ENCODE results near the gene FYB2. TPM values are rescaled to one million over a fixed set of nuclear protein-coding genes. Genes with fewer than 3 reads are reported as not detected.

FYB2 gene
- total and polyA plus RNA-seq, 2 donors = 4.7 to 34.4 TPM

- no peaks in the 10 kb centered on the region for H3K9me3 ChIP-seq (ENCODE audit: control insufficient read depth in 2 of 2, insufficient read depth in 1 of 2, low read length in 1 of 2)
- 93% methylated on average over 3 of the region's 3 CpGs for WGBS
- H3K36me3 ChIP-seq (ENCODE audit: control insufficient read depth in 2 of 2, insufficient read depth in 2 of 2, low read length in 1 of 2) = no peaks in the 10 kb centered on the region
- no peaks in the 10 kb centered on the region for H3K27me3 ChIP-seq (ENCODE audit: control insufficient read depth in 2 of 2, insufficient read depth in 1 of 2, low read length in 1 of 2)
- DNase-seq (ENCODE audit: low read depth in 6 of 9, low spot score in 9 of 9) = no peak
- no peak overlapping the region for H3K4me3 ChIP-seq (ENCODE audit: low read length in 2 of 2)
- H3K27ac ChIP-seq (ENCODE audit: low read depth in 1 of 2, low read length in 1 of 2) = no peak overlapping the region
- H3K4me1 ChIP-seq (ENCODE audit: control insufficient read depth in 2 of 2, insufficient read depth in 2 of 2, low read length in 2 of 2) = no peaks in the 10 kb centered on the region
These were observed 130.6 kb downstream of the FYB2 start for GRCh38 chr1:56688522-56689026.

DNA sequence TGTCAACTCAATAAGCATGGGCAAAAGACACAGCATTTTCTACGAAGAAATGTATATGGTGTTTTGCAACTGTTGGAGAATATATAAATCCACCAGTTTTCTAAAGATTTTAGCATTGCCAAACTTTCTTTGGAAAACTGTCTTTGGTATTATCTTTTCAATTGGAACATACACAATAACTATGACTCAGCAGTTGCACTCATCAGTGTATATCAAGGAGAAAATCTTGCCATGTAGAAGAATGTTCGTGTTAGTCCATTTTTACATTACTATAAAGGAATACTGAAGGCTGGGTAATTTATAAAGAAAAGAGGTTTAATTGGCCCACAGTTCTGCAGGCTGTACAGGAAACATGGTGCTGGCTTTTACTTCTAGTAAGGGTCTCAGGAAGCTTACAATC lies 133.0 kb downstream of the FYB2 start:
- H3K27me3 ChIP-seq (ENCODE audit: control insufficient read depth in 2 of 2, insufficient read depth in 1 of 2, low read length in 1 of 2) = no peaks in the 10 kb centered on the region
- no peak overlapping the region for H3K27ac ChIP-seq (ENCODE audit: low read depth in 1 of 2, low read length in 1 of 2)
- no peaks in the 10 kb centered on the region for H3K36me3 ChIP-seq (ENCODE audit: control insufficient read depth in 2 of 2, insufficient read depth in 2 of 2, low read length in 1 of 2)
- no peak overlapping the region for H3K4me3 ChIP-seq (ENCODE audit: low read length in 2 of 2)
- 96% methylated on average over 2 of the region's 2 CpGs for WGBS
- no peaks in the 10 kb centered on the region for H3K4me1 ChIP-seq (ENCODE audit: control insufficient read depth in 2 of 2, insufficient read depth in 2 of 2, low read length in 2 of 2)
- no peaks in the 10 kb centered on the region for H3K9me3 ChIP-seq (ENCODE audit: control insufficient read depth in 2 of 2, insufficient read depth in 1 of 2, low read length in 1 of 2)
- DNase-seq (ENCODE audit: low read depth in 6 of 9, low spot score in 9 of 9) = no peak

DNA sequence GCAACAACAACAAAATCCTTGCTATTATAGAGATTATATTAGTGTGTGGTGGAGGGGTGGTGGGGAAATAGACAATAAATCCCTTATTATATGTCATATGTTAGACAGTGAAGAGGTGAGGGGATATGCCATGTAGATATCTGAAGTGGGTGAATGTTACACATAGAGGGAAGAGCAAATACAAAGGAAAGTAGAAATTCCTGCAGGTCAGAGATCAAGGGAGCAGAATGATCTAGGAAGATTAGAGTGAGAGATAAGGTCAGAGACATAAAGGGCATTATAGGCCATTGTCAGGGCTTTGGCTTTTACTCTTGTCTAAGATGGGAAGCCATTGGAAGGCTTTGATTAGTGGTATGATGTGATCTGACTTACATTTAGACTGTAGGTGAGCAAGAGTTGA lies 135.6 kb downstream of the FYB2 start:
- H3K36me3 ChIP-seq (ENCODE audit: control insufficient read depth in 2 of 2, insufficient read depth in 2 of 2, low read length in 1 of 2) = no peaks in the 10 kb centered on the region
- no peaks in the 10 kb centered on the region for H3K4me1 ChIP-seq (ENCODE audit: control insufficient read depth in 2 of 2, insufficient read depth in 2 of 2, low read length in 2 of 2)
- no peaks in the 10 kb centered on the region for H3K9me3 ChIP-seq (ENCODE audit: control insufficient read depth in 2 of 2, insufficient read depth in 1 of 2, low read length in 1 of 2)
- H3K27me3 ChIP-seq (ENCODE audit: control insufficient read depth in 2 of 2, insufficient read depth in 1 of 2, low read length in 1 of 2) = no peaks in the 10 kb centered on the region
- H3K27ac ChIP-seq (ENCODE audit: low read depth in 1 of 2, low read length in 1 of 2) = no peak overlapping the region
- H3K4me3 ChIP-seq (ENCODE audit: low read length in 2 of 2) = no peak overlapping the region
- no peak for DNase-seq (ENCODE audit: low read depth in 6 of 9, low spot score in 9 of 9)

GRCh38 chr1:56676571-56677035 lies 142.6 kb downstream of the FYB2 start:
- Histone ChIP-seq H3K27me3 (ENCODE audit: control insufficient read depth in 2 of 2, insufficient read depth in 1 of 2, low read length in 1 of 2) (no peaks in the 10 kb centered on the region), H3K4me3 (ENCODE audit: low read length in 2 of 2) (no peak overlapping the region), H3K4me1 (ENCODE audit: control insufficient read depth in 2 of 2, insufficient read depth in 2 of 2, low read length in 2 of 2) (no peaks in the 10 kb centered on the region), H3K9me3 (ENCODE audit: control insufficient read depth in 2 of 2, insufficient read depth in 1 of 2, low read length in 1 of 2) (no peaks in the 10 kb centered on the region), H3K27ac (ENCODE audit: low read depth in 1 of 2, low read length in 1 of 2) (no peak overlapping the region), H3K36me3 (ENCODE audit: control insufficient read depth in 2 of 2, insufficient read depth in 2 of 2, low read length in 1 of 2) (no peaks in the 10 kb centered on the region)
- 96% methylated on average over 2 of the region's 2 CpGs for WGBS
- DNase-seq (ENCODE audit: low read depth in 6 of 9, low spot score in 9 of 9) = no peak

GRCh38 chr1:56675763-56676162 lies 143.4 kb downstream of the FYB2 start:
- no peak for DNase-seq (ENCODE audit: low read depth in 6 of 9, low spot score in 9 of 9)
- no peaks in the 10 kb centered on the region for H3K9me3 ChIP-seq (ENCODE audit: control insufficient read depth in 2 of 2, insufficient read depth in 1 of 2, low read length in 1 of 2)
- H3K4me1 ChIP-seq (ENCODE audit: control insufficient read depth in 2 of 2, insufficient read depth in 2 of 2, low read length in 2 of 2) = no peaks in the 10 kb centered on the region
- no peaks in the 10 kb centered on the region for H3K27me3 ChIP-seq (ENCODE audit: control insufficient read depth in 2 of 2, insufficient read depth in 1 of 2, low read length in 1 of 2)
- no peak overlapping the region for H3K4me3 ChIP-seq (ENCODE audit: low read length in 2 of 2)
- H3K36me3 ChIP-seq (ENCODE audit: control insufficient read depth in 2 of 2, insufficient read depth in 2 of 2, low read length in 1 of 2) = no peaks in the 10 kb centered on the region
- H3K27ac ChIP-seq (ENCODE audit: low read depth in 1 of 2, low read length in 1 of 2) = no peak overlapping the region

GRCh38 chr1:56672579-56672978 lies 146.6 kb downstream of the FYB2 start:
- Histone ChIP-seq H3K4me3 (ENCODE audit: low read length in 2 of 2) (no peak overlapping the region), H3K9me3 (ENCODE audit: control insufficient read depth in 2 of 2, insufficient read depth in 1 of 2, low read length in 1 of 2) (no peaks in the 10 kb centered on the region), H3K4me1 (ENCODE audit: control insufficient read depth in 2 of 2, insufficient read depth in 2 of 2, low read length in 2 of 2) (no peaks in the 10 kb centered on the region), H3K27ac (ENCODE audit: low read depth in 1 of 2, low read length in 1 of 2) (no peak overlapping the region), H3K36me3 (ENCODE audit: control insufficient read depth in 2 of 2, insufficient read depth in 2 of 2, low read length in 1 of 2) (no peaks in the 10 kb centered on the region), H3K27me3 (ENCODE audit: control insufficient read depth in 2 of 2, insufficient read depth in 1 of 2, low read length in 1 of 2) (no peaks in the 10 kb centered on the region)
- DNase-seq (ENCODE audit: low read depth in 6 of 9, low spot score in 9 of 9) = no peak
- 38% methylated on average over 1 of the region's 1 CpG for WGBS

- H3K27me3 ChIP-seq (ENCODE audit: control insufficient read depth in 2 of 2, insufficient read depth in 1 of 2, low read length in 1 of 2) = no peaks in the 10 kb centered on the region
- no peak overlapping the region for H3K4me3 ChIP-seq (ENCODE audit: low read length in 2 of 2)
- H3K36me3 ChIP-seq (ENCODE audit: control insufficient read depth in 2 of 2, insufficient read depth in 2 of 2, low read length in 1 of 2) = no peaks in the 10 kb centered on the region
- no peak for DNase-seq (ENCODE audit: low read depth in 6 of 9, low spot score in 9 of 9)
- no peak overlapping the region for H3K27ac ChIP-seq (ENCODE audit: low read depth in 1 of 2, low read length in 1 of 2)
- H3K9me3 ChIP-seq (ENCODE audit: control insufficient read depth in 2 of 2, insufficient read depth in 1 of 2, low read length in 1 of 2) = no peaks in the 10 kb centered on the region
- H3K4me1 ChIP-seq (ENCODE audit: control insufficient read depth in 2 of 2, insufficient read depth in 2 of 2, low read length in 2 of 2) = no peaks in the 10 kb centered on the region
- WGBS = 96% methylated on average over 2 of the region's 2 CpGs
These were observed 147.7 kb downstream of the FYB2 start for GRCh38 chr1:56671542-56671941.

DNA sequence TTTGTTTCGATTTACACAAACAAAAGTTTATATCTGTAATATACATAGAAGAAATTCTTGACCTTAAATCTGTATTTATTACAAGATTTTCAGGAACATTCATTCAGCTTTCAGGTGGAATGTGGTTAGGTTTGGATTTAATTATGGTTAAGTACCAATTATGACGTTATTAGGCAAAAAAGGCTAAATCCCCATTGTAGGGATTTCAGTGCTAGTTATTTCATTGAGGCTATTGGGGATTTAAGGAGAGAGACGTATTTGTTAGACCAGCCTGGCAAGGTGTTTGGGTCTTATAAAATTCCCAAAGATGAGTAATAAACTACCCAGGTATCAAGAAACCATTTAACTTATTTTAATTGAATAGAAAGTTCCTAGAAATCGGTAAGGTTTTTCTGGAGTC lies 148.1 kb downstream of the FYB2 start:
- no peak for DNase-seq (ENCODE audit: low read depth in 6 of 9, low spot score in 9 of 9)
- no peaks in the 10 kb centered on the region for H3K4me1 ChIP-seq (ENCODE audit: control insufficient read depth in 2 of 2, insufficient read depth in 2 of 2, low read length in 2 of 2)
- H3K27ac ChIP-seq (ENCODE audit: low read depth in 1 of 2, low read length in 1 of 2) = no peak overlapping the region
- no peaks in the 10 kb centered on the region for H3K36me3 ChIP-seq (ENCODE audit: control insufficient read depth in 2 of 2, insufficient read depth in 2 of 2, low read length in 1 of 2)
- H3K4me3 ChIP-seq (ENCODE audit: low read length in 2 of 2) = no peak overlapping the region
- WGBS = 95% methylated on average over 4 of the region's 4 CpGs
- no peaks in the 10 kb centered on the region for H3K9me3 ChIP-seq (ENCODE audit: control insufficient read depth in 2 of 2, insufficient read depth in 1 of 2, low read length in 1 of 2)
- H3K27me3 ChIP-seq (ENCODE audit: control insufficient read depth in 2 of 2, insufficient read depth in 1 of 2, low read length in 1 of 2) = no peaks in the 10 kb centered on the region

DNA sequence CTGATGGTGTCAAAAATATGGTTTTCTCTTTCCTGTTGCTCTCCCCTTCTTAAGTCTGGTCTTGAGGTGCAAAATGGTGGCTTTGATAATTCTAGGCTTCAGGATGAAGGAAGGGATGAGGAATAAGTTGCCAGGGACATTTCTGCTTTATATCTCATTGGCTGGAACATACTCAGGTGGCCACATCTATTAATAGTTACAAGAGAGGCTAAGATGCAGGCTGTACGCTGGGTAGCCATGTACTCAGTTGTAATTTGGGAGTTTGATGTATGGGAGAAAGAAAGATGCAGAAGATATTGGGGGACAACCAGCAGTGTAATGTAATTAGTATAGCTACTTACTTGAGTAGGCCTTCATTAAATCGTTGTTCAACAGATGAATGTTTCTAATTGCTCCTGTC lies 148.9 kb downstream of the FYB2 start:
- DNase-seq (ENCODE audit: low read depth in 6 of 9, low spot score in 9 of 9) = no peak
- H3K4me3 ChIP-seq (ENCODE audit: low read length in 2 of 2) = no peak overlapping the region
- H3K27ac ChIP-seq (ENCODE audit: low read depth in 1 of 2, low read length in 1 of 2) = no peak overlapping the region
- no peaks in the 10 kb centered on the region for H3K9me3 ChIP-seq (ENCODE audit: control insufficient read depth in 2 of 2, insufficient read depth in 1 of 2, low read length in 1 of 2)
- no peaks in the 10 kb centered on the region for H3K4me1 ChIP-seq (ENCODE audit: control insufficient read depth in 2 of 2, insufficient read depth in 2 of 2, low read length in 2 of 2)
- H3K36me3 ChIP-seq (ENCODE audit: control insufficient read depth in 2 of 2, insufficient read depth in 2 of 2, low read length in 1 of 2) = no peaks in the 10 kb centered on the region
- WGBS = 46% methylated on average over 2 of the region's 2 CpGs
- no peaks in the 10 kb centered on the region for H3K27me3 ChIP-seq (ENCODE audit: control insufficient read depth in 2 of 2, insufficient read depth in 1 of 2, low read length in 1 of 2)
